Activated T-cell treated with anti-CD3 and anti-CD28 coated beads, Interleukin-2, amount 50 U/mL, for 24 hours (primary cell): ENCODE measurements around the gene PCDHGB4.
"Not testable (repeated sequence)": the region's sequence is repeated elsewhere in the genome, so short reads cannot be mapped to it uniquely, and the experiment has no call there.

Source experiments
- DNase-seq: peaks from one replicate; pipeline ENCODE4 v3.0.0-alpha.2; 2020
- H3K27ac Mint-ChIP-seq: 2 replicates; pipeline ENCODE4 v1.8.0; 2020; ENCODE audit warnings: mild to moderate bottlenecking, mixed read lengths
- H3K27me3 Mint-ChIP-seq: 2 replicates; pipeline ENCODE4 v1.8.0; 2020; ENCODE audit warnings: mixed read lengths
- H3K36me3 Mint-ChIP-seq: 2 replicates; pipeline ENCODE4 v1.8.0; 2020; ENCODE audit warnings: low read depth, mixed read lengths
- H3K4me1 Mint-ChIP-seq: 2 replicates; pipeline ENCODE4 v1.8.0; 2020; ENCODE audit warnings: low read depth, mixed read lengths
- H3K4me3 Mint-ChIP-seq: 2 replicates; pipeline ENCODE4 v1.8.0; 2020; ENCODE audit warnings: mild to moderate bottlenecking, moderate library complexity, mixed read lengths
- H3K9me3 Mint-ChIP-seq: 2 replicates; pipeline ENCODE4 v1.8.0; 2020; ENCODE audit warnings: mixed read lengths

The PCDHGB4 gene

GRCh38 chr5:141356950-141357349 is 30.5 kb upstream of the PCDHGB4 start:
- Mint-ChIP-seq H3K4me1 (peaks cover 2% of the 10 kb centered on the region), H3K27me3 (peaks cover 91% of the 10 kb centered on the region), H3K27ac (no peak overlapping the region), H3K4me3 (no peak overlapping the region), H3K36me3 (peaks cover 17% of the 10 kb centered on the region), H3K9me3 (peaks cover 41% of the 10 kb centered on the region)
- no peak for DNase-seq

DNA sequence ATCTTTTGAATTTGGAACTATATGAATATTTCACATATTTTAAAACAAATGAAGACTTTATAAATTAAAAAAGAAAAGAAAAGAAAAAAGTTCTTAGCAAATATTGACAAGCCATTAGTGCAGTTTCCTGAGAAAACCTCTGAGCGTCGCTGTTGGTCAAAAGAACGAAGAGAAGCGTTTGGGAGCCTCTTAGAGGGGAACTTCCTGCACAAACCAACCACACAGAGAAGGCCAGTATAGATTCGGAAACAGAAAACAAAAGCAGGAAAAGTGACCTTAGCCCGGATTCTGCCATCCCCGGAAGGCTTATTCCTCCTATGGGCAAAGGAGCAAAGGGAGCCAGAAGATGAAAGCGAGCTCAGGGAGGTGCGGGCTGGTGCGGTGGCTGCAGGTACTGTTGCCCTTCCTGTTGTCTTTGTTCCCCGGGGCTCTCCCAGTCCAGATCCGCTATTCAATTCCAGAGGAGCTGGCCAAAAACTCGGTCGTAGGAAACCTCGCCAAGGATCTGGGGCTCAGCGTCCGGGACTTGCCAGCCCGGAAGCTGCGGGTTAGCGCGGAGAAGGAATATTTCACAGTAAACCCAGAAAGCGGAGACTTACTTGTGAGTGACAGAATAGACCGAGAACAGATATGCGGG is 27.6 kb upstream of the PCDHGB4 start, which contains the start of gene PCDHGB2:
PCDHGB2 (plus strand) TSS at position 205 of the 637 bp plus-strand sequence; CDS start at position 347, 142 bp downstream.
- no peak within 1 kb of the TSS for H3K27ac Mint-ChIP-seq
- no peak for DNase-seq
- peaks cover 59% of the 10 kb centered on the region for H3K9me3 Mint-ChIP-seq
- H3K4me3 Mint-ChIP-seq: peak within 1 kb of the TSS; percentile 50
- H3K27me3 Mint-ChIP-seq: peaks cover 93% of the 10 kb centered on the region
- H3K36me3 Mint-ChIP-seq: peaks cover 27% of the 10 kb centered on the region
- peaks cover 2% of the 10 kb centered on the region for H3K4me1 Mint-ChIP-seq

DNA sequence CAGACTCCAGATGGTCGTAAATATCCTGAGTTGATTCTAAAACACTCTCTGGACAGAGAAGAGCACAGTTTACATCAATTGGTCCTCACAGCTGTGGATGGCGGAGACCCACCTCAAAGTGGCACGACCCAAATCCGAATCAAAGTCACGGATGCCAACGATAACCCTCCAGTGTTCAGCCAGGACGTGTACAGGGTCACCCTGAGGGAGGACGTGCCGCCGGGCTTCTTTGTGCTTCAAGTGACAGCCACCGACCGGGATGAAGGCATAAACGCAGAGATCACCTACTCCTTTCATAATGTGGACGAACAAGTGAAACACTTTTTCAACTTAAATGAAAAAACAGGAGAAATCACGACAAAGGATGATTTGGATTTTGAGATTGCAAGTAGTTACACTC is 26.8 kb upstream of the PCDHGB4 start:
- Mint-ChIP-seq H3K36me3 (peaks cover 31% of the 10 kb centered on the region), H3K4me3 (no peak overlapping the region)

GRCh38 chr5:141362719-141363118 is 24.8 kb upstream of the PCDHGB4 start:
- no peak for DNase-seq
- H3K4me3 Mint-ChIP-seq: no peak overlapping the region
- H3K27me3 Mint-ChIP-seq: peaks cover 89% of the 10 kb centered on the region
- H3K27ac Mint-ChIP-seq: no peak overlapping the region
- peaks cover 56% of the 10 kb centered on the region for H3K9me3 Mint-ChIP-seq
- H3K4me1 Mint-ChIP-seq: peaks cover 2% of the 10 kb centered on the region
- H3K36me3 Mint-ChIP-seq: peaks cover 31% of the 10 kb centered on the region

More for the DNA sequence above, 26.8 kb upstream of the PCDHGB4 start:
- Mint-ChIP-seq H3K4me1 (peaks cover 2% of the 10 kb centered on the region), H3K27ac (no peak overlapping the region), H3K27me3 (peaks cover 93% of the 10 kb centered on the region), H3K9me3 (peaks cover 61% of the 10 kb centered on the region)
- no peak for DNase-seq

DNA sequence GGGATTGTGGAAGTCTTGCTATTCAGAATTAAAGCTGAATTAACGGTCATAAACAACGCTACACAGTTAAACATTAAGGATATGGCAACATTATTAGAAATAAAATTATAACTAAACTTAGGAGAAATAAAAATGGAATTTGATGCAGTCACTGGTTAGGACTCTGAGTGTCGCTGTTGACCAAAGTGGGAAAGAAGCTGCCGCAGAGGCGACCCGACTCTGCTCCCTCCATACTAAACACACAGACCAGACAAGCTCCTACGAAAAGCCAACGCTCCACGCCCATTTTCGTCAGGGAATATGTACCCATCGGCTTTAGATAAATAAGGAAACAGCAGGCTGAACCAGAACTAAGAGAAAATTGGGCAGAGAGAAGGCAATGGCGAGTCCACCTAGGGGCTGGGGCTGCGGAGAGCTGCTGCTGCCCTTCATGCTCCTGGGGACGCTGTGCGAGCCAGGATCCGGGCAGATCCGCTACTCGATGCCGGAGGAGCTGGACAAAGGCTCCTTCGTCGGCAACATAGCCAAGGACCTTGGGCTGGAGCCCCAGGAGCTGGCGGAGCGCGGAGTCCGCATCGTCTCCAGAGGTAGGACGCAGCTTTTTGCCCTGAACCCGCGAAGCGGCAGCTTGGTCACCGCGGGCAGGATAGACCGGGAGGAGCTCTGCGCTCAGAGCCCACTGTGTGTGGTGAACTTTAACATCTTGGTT is 23.4 kb upstream of the PCDHGB4 start, which contains the start of gene PCDHGA5:
PCDHGA5 (plus strand) TSS at position 211 of the 709 bp plus-strand sequence; CDS start at position 380, 169 bp downstream.
- Mint-ChIP-seq H3K27me3 (peaks cover 89% of the 10 kb centered on the region), H3K4me3 (no peak within 1 kb of the TSS), H3K9me3 (peaks cover 51% of the 10 kb centered on the region), H3K27ac (no peak within 1 kb of the TSS), H3K36me3 (peaks cover 31% of the 10 kb centered on the region), H3K4me1 (peaks cover 2% of the 10 kb centered on the region)
- DNase-seq: no peak

GRCh38 chr5:141366016-141366896 is 21.2 kb upstream of the PCDHGB4 start:
- H3K9me3 Mint-ChIP-seq: peaks cover 52% of the 10 kb centered on the region
- H3K27me3 Mint-ChIP-seq: peaks cover 90% of the 10 kb centered on the region
- peaks cover 5% of the 10 kb centered on the region for H3K4me1 Mint-ChIP-seq
- no peak overlapping the region for H3K27ac Mint-ChIP-seq
- H3K36me3 Mint-ChIP-seq: peaks cover 31% of the 10 kb centered on the region
- DNase-seq: no peak
- H3K4me3 Mint-ChIP-seq: no peak overlapping the region

- no peak within 1 kb of the TSS for H3K27ac Mint-ChIP-seq
- peaks cover 8% of the 10 kb centered on the region for H3K4me1 Mint-ChIP-seq
- peaks cover 93% of the 10 kb centered on the region for H3K27me3 Mint-ChIP-seq
- no peak for DNase-seq
- H3K9me3 Mint-ChIP-seq: peaks cover 36% of the 10 kb centered on the region
- H3K4me3 Mint-ChIP-seq: peak within 1 kb of the TSS; percentile 71
- peaks cover 25% of the 10 kb centered on the region for H3K36me3 Mint-ChIP-seq
Observed at GRCh38 chr5:141369994-141370848, 17.3 kb upstream of the PCDHGB4 start, which contains the start of gene PCDHGB3. Gene PCDHGB3 (plus strand): TSS chr5:141370242. CDS start chr5:141370395, 153 bp downstream.

DNA sequence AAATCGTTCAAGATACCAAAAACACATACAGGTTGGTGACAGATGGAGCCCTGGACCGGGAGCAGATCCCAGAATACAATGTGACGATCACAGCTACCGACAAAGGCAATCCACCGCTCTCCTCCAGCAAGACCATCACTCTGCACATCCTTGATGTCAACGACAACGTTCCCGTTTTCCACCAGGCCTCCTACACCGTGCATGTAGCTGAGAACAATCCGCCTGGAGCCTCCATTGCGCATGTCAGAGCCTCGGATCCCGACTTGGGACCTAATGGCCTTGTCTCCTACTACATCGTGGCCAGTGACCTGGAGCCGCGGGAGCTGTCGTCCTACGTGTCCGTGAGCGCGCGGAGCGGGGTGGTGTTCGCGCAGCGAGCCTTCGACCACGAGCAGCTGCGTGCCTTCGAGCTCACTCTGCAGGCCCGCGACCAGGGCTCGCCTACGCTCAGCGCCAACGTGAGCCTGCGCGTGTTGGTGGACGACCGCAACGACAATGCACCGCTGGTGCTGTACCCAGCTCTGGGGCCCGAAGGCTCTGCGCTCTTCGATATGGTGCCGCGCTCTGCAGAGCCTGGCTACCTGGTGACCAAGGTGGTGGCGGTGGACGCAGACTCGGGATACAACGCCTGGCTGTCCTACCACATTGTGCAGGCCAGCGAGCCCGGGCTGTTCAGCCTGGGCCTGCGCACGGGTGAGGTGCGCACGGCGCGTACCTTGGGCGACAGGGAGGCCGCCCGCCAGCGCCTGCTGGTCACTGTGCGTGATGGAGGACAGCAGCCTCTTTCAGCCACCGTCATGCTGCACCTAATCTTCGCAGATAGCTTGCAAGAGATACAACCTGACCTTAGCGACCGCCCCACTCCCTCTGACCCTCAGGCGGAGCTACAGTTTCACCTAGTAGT is 15.7 kb upstream of the PCDHGB4 start:
- Mint-ChIP-seq H3K4me1 (peaks cover 8% of the 10 kb centered on the region), H3K4me3 (no peak overlapping the region), H3K9me3 (peaks cover 35% of the 10 kb centered on the region), H3K27me3 (peaks cover 90% of the 10 kb centered on the region), H3K27ac (no peak overlapping the region), H3K36me3 (peaks cover 23% of the 10 kb centered on the region)
- no peak for DNase-seq

- Mint-ChIP-seq H3K4me3 (peak within 1 kb of the TSS; percentile 17), H3K9me3 (peaks cover 37% of the 10 kb centered on the region), H3K4me1 (peaks cover 8% of the 10 kb centered on the region), H3K27ac (no peak within 1 kb of the TSS), H3K27me3 (peaks cover 82% of the 10 kb centered on the region), H3K36me3 (peaks cover 27% of the 10 kb centered on the region)
- no peak for DNase-seq
Observed at GRCh38 chr5:141373673-141374317, 13.7 kb upstream of the PCDHGB4 start, which contains the start of gene PCDHGA6. Gene PCDHGA6 (plus strand): TSS chr5:141373891. CDS start chr5:141374084, 193 bp downstream.

GRCh38 chr5:141374627-141375026 is 12.9 kb upstream of the PCDHGB4 start:
- Mint-ChIP-seq H3K4me3 (no peak overlapping the region), H3K27me3 (peaks cover 78% of the 10 kb centered on the region)

DNA sequence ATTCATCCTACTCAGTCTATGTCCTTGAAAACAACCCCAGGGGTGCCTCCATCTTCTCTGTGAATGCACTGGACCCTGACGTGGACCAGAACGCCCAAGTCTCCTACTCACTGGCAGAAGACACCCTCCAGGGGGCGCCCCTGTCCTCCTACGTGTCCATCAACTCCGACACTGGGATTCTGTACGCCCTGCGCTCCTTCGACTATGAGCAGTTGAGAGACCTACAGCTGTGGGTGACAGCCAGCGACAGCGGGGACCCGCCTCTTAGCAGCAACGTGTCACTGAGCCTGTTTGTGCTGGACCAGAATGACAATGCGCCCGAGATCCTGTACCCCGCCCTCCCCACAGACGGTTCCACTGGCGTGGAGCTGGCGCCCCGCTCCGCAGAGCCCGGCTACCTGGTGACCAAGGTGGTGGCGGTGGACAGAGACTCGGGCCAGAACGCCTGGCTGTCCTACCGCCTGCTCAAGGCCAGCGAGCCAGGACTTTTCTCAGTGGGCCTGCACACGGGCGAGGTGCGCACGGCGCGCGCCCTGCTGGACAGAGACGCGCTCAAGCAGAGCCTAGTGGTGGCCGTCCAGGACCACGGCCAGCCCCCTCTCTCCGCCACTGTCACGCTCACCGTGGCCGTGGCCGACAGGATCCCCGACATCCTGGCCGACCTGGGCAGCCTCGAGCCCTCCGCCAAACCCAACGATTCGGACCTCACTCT is 11.9 kb upstream of the PCDHGB4 start:
- H3K4me3 Mint-ChIP-seq, DNase-seq, H3K4me1 Mint-ChIP-seq, H3K27ac Mint-ChIP-seq: not testable (repeated sequence)
- Mint-ChIP-seq H3K9me3 (peaks cover 31% of the 10 kb centered on the region), H3K27me3 (peaks cover 78% of the 10 kb centered on the region), H3K36me3 (peaks cover 21% of the 10 kb centered on the region)

More at GRCh38 chr5:141374627-141375026, 12.9 kb upstream of the PCDHGB4 start:
- H3K36me3 Mint-ChIP-seq: peaks cover 27% of the 10 kb centered on the region
- H3K27ac Mint-ChIP-seq: no peak overlapping the region
- peaks cover 37% of the 10 kb centered on the region for H3K9me3 Mint-ChIP-seq
- DNase-seq: no peak
- peaks cover 8% of the 10 kb centered on the region for H3K4me1 Mint-ChIP-seq
